Heart left ventricle (tissue), 13 donors: ENCODE results near the gene KIAA1671.

Source experiments
- POLR2A ChIP-seq, 2 donors: fragments of 450-650 bp; IDR thresholded peaks; one replicate each; pipeline ENCODE4 v1.6.1; 2017; ENCODE audit warnings: antibody characterized with exemption in 2 of 2, mild to moderate bottlenecking in 2 of 2, moderate library complexity in 2 of 2
- TF ChIP-seq, protein P1 (sequence below), 12 donors: fragments of 200-600 bp; sonication (generic) in 4 of 12; IDR thresholded peaks; one replicate each; pipeline versions ENCODE4 v1.5.0 to v1.8.0; 2018 to 2022; ENCODE audit warnings: antibody characterized with exemption in 12 of 12, mild to moderate bottlenecking in 5 of 12
- donor health status: ischemic (EF 13 %, LVEDD 7.1; RV severe dilation, severe dysfunction).
- donor health status: DM: no; HTN: yes; CAD: no.
- donor health status: DM: no; HTN: no; CAD: no.
- donor health status: ischemic (EF 25% LVEDD 6.9; RV normal size, moderate dysfunction).
- donor health status: ischemic (EF 25% LVEDD 5.7; RV mildly dilated, moderate dysfunction).
- donor health status: ischemic (EF 35%, LVEDD 5.7; RV mildly dilated, moderate dysfunction).
- donor health status: nonischemic (EF 11% LVEDD 7.7; RV severe dilation, severe dysfunction).
- donor health status: DM: yes; HTN: yes; CAD: no.
- donor health status: PGD.
- donor health status: ischemic (EF 29% LVEDD 5.4; RV normal size, mild dysfunction).
- donor health status: nonischemic (EF 23%, LVEDD 6.1; RV moderate dilation, normal function).

DNA sequence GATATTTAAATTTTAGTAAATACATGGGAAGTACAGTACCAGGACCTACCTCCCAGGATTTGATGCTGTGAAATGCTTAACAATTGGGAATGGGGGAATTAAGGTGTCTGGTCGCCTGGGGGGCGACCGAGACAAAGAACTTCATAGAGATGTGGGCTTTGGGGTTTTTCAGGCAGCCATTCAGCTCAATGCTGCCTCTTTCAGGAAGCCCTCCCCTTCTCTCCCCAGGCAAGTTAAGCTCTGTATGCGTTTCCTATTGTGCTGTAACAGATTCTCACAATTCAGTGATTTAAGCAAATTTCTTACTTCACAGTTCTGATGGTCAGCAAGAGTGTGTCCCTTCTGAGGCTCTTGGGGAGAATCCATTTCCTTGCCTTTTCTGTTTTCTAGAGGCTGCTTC lies 53.8 kb downstream of the KIAA1671 start:
- no peak for TF ChIP-seq POLR2A (IDR thresholded peaks at IDR 0.05)
- TF ChIP-seq, protein P1, sequence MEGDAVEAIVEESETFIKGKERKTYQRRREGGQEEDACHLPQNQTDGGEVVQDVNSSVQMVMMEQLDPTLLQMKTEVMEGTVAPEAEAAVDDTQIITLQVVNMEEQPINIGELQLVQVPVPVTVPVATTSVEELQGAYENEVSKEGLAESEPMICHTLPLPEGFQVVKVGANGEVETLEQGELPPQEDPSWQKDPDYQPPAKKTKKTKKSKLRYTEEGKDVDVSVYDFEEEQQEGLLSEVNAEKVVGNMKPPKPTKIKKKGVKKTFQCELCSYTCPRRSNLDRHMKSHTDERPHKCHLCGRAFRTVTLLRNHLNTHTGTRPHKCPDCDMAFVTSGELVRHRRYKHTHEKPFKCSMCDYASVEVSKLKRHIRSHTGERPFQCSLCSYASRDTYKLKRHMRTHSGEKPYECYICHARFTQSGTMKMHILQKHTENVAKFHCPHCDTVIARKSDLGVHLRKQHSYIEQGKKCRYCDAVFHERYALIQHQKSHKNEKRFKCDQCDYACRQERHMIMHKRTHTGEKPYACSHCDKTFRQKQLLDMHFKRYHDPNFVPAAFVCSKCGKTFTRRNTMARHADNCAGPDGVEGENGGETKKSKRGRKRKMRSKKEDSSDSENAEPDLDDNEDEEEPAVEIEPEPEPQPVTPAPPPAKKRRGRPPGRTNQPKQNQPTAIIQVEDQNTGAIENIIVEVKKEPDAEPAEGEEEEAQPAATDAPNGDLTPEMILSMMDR (IDR thresholded peaks at IDR 0.05): no peak
